ENCODE measurements around the gene DPF3. TPM values are rescaled to one million over a fixed set of nuclear protein-coding genes. Genes with fewer than 3 reads are reported as not detected.

Gene DPF3
- total RNA-seq, 1 experiment from 2014 or later = 0.79 TPM

- no peak overlapping the region for H3K4me3 ChIP-seq
- H3K4me1 ChIP-seq = no peaks in the 10 kb centered on the region
- H3K9me3 ChIP-seq (replicated peaks) = peaks cover 3% of the 10 kb centered on the region; the same call in 1 of the 2 replicates
- H3K27me3 ChIP-seq = peaks cover 4% of the 10 kb centered on the region; the same call in 1 of the 2 replicates
- no peaks in the 10 kb centered on the region for H3K36me3 ChIP-seq
- DNase-seq = no peak
- no peak overlapping the region for H3K27ac ChIP-seq
These were observed 264.4 kb downstream of the DPF3 start for GRCh38 chr14:72629534-72629933.

DNA sequence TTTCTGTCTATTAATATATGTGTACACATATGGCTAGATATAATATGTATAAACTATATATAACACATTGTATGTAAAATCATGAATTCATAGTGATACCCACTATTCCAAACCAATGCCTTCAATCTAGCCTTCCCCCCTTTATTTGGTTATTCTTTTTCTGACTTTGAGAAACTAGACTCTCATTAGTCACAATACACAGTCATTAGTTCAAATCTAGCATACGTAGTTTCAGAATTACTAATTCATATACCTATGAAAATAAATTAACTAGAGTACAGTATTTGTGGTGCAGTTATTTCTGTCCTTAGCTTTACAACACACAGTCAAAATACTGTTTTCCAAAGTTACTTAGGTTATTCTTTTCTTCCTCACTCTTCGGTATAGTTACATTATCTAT, 268.2 kb downstream of the DPF3 start:
- Histone ChIP-seq H3K4me1 (no peaks in the 10 kb centered on the region), H3K27me3 (no peaks in the 10 kb centered on the region), H3K4me3 (no peak overlapping the region)

GRCh38 chr14:72621387-72622065, 272.4 kb downstream of the DPF3 start:
- no peak for DNase-seq
- Histone ChIP-seq H3K4me3 (no peak overlapping the region), H3K4me1 (no peaks in the 10 kb centered on the region), H3K36me3 (no peaks in the 10 kb centered on the region), H3K27ac (no peak overlapping the region), H3K9me3 (replicated peaks) (peaks cover under 1% of the 10 kb centered on the region; the same call in 1 of the 2 replicates), H3K27me3 (no peaks in the 10 kb centered on the region)

More for the DNA sequence above, 268.2 kb downstream of the DPF3 start:
- H3K9me3 ChIP-seq (replicated peaks) = peaks cover 3% of the 10 kb centered on the region; the same call in 1 of the 2 replicates
- H3K27ac ChIP-seq = no peak overlapping the region
- DNase-seq = no peak
- H3K36me3 ChIP-seq = no peaks in the 10 kb centered on the region

DNA sequence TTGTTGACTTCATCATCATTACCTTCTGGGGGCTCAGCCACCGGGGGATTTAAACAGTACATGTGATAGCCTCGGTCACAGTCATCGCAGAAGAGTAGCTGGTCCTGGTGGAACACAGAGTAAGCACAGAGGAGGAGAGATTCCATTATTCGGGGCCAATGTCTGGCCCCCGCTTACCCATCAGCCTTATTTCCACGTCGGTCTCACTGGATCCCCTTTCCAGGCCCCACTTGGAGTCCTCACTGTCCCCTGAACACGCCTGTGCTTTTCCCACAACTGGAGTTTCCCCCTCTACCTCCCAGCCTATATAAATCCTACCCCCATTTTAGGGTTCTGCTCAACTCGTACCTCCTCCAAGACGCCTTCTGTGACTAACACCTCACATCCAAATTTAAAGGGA, 274.0 kb downstream of the DPF3 start:
- H3K4me1 ChIP-seq = no peaks in the 10 kb centered on the region
- H3K36me3 ChIP-seq = no peaks in the 10 kb centered on the region
- DNase-seq = no peak
- H3K27me3 ChIP-seq = no peaks in the 10 kb centered on the region
- no peak overlapping the region for H3K27ac ChIP-seq
- H3K9me3 ChIP-seq (replicated peaks) = no peaks in the 10 kb centered on the region
- no peak overlapping the region for H3K4me3 ChIP-seq

DNA sequence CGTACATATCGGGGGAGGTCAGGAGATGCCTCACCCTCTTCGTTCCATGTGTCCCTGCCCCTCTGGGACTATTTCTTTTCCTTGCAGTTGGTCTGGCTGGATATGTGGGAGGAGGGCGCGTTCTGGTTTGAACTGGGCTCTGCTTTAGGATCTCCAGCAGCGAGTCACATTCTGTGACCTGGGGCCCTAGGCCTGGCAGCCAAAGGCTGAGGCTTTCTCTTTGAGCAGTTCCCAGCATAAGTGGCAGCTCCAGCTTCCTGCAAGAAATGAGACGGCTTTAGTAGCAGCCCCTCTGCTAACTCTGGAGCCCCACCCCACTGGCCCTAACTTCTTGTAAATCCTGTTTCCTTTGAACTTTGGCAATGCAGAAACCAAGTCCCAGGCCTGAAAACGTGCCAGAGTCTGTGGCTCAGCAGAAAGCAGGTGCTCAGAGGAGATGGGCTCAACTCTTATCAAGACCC, 274.8 kb downstream of the DPF3 start:
- Histone ChIP-seq H3K36me3 (no peaks in the 10 kb centered on the region), H3K9me3 (replicated peaks) (no peaks in the 10 kb centered on the region), H3K4me3 (no peak overlapping the region), H3K27me3 (no peaks in the 10 kb centered on the region), H3K27ac (no peak overlapping the region), H3K4me1 (no peaks in the 10 kb centered on the region)
- DNase-seq = no peak

GRCh38 chr14:72618424-72618823, 275.5 kb downstream of the DPF3 start:
- no peaks in the 10 kb centered on the region for H3K36me3 ChIP-seq
- no peak for DNase-seq
- no peak overlapping the region for H3K27ac ChIP-seq
- no peaks in the 10 kb centered on the region for H3K27me3 ChIP-seq
- H3K9me3 ChIP-seq (replicated peaks) = no peaks in the 10 kb centered on the region
- no peaks in the 10 kb centered on the region for H3K4me1 ChIP-seq
- no peak overlapping the region for H3K4me3 ChIP-seq

DNA sequence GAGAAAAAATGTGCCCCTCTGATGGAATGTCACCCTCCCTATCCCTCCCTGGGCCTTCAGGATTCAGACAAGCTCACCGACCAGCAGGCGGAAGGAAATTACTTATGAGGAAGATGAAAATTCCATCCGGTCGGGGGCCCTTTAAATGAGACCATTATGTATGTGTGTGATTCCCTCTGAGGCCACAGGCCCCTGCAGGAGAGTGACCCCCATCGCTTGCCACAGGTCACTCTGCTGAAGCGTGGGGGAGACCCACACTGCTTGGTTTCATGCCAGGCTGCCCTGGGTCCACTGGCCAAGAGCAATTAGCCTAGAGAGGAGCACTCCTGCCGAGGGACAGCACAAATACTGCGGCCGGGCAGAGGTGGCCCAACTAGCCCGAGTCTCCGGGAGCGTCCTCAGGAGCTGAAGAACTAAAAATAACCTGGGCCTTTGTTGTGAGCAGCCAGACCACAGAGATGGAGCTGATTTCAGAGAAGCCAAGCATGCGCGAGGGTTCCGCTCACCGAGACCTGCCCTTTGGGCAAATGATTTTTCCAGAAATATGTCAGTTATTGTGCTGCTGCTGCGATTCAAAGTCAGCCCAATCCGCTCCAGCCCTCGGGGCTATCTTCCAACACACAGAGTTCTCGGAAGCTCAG, 276.4 kb downstream of the DPF3 start:
- DNase-seq = no peak
- H3K27me3 ChIP-seq = no peaks in the 10 kb centered on the region
- H3K9me3 ChIP-seq (replicated peaks) = no peaks in the 10 kb centered on the region
- H3K27ac ChIP-seq = no peak overlapping the region
- H3K36me3 ChIP-seq = no peaks in the 10 kb centered on the region
- no peaks in the 10 kb centered on the region for H3K4me1 ChIP-seq
- H3K4me3 ChIP-seq = no peak overlapping the region

DNA sequence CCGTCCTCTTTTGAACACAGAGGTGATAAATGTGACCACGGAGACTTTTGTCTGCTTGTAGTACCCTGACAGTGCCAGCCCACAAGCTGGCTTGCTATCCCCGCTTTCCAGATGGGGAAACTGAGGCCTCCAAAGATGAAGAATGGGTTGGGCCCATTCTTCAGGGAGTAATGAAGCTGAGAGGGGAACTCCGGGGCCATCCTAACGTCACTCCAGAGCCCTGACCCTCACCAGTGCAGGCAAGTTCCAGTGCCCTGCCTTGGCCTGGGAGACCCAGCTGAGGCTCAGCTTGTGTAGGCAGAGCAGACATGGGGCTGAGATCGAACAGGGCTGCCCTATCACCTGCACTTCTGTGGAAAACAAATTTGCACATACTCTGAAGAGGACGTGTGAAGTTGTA, 277.1 kb downstream of the DPF3 start:
- Histone ChIP-seq H3K27ac (no peak overlapping the region), H3K4me1 (no peaks in the 10 kb centered on the region)

DNA sequence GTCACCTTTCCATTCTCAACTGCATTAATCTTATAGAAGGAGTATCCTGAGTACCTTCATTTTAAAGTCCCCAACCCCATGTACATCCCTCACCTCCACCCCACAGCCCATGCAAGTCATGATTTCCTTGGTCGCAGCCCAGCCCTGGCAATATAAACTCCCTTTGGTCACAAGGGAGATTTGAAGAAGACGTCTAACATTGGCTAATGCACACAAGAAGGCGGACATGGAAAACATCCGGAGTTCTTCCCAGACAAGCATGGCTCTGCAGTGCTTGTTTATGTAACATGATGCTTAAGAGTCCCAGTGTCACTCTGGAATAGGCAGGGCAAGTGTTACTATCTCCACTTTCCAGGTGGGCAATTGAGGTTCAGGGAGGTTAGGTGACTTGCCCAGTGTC, 277.6 kb downstream of the DPF3 start:
- H3K9me3 ChIP-seq (replicated peaks) = no peaks in the 10 kb centered on the region
- no peak overlapping the region for H3K27ac ChIP-seq
- no peak overlapping the region for H3K4me3 ChIP-seq
- H3K27me3 ChIP-seq = no peaks in the 10 kb centered on the region
- no peaks in the 10 kb centered on the region for H3K36me3 ChIP-seq
- DNase-seq = no peak
- H3K4me1 ChIP-seq = no peaks in the 10 kb centered on the region

More for the DNA sequence above, 277.1 kb downstream of the DPF3 start:
- no peak for DNase-seq
- Histone ChIP-seq H3K9me3 (replicated peaks) (no peaks in the 10 kb centered on the region), H3K4me3 (no peak overlapping the region), H3K36me3 (no peaks in the 10 kb centered on the region), H3K27me3 (no peaks in the 10 kb centered on the region)

DNA sequence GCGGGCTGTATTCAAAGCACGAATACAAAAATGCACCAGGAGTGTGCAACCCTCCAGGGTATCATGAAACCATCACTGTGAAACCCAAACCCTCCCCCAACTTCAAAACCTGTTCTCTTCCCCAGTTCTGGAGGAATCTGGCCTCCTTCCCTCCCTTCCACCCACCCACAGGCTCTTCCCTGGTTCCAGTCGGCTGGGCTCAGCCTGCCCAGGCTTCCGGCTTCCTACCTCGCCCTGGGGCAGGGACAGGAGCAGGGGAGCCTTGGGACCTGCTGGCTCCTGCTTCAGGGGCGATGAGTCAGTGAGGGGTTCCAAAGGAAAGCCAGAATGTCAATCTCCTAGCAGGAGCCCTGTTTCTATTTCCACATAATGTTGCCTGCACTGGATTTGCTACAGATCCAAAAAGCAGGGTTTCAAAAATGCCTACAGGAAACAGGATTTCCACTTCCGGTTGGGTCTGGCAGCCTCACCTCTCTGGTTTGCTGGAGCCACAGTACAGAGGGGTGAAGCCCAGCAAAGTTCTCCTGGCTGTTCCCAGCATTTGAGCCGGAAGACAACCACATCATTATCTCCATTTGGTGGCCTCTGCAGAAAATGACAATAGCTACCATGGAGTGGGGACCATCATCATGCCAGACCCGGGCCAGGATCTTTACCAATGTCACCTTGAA, 278.3 kb downstream of the DPF3 start:
- H3K27me3 ChIP-seq = no peaks in the 10 kb centered on the region
- no peaks in the 10 kb centered on the region for H3K36me3 ChIP-seq
- no peaks in the 10 kb centered on the region for H3K4me1 ChIP-seq
- no peak overlapping the region for H3K4me3 ChIP-seq
- H3K27ac ChIP-seq = no peak overlapping the region
- no peak for DNase-seq
- H3K9me3 ChIP-seq (replicated peaks) = no peaks in the 10 kb centered on the region

- no peaks in the 10 kb centered on the region for H3K36me3 ChIP-seq
- no peak overlapping the region for H3K4me3 ChIP-seq
- DNase-seq = no peak
- no peaks in the 10 kb centered on the region for H3K9me3 ChIP-seq (replicated peaks)
- H3K27me3 ChIP-seq = no peaks in the 10 kb centered on the region
- no peak overlapping the region for H3K27ac ChIP-seq
- no peaks in the 10 kb centered on the region for H3K4me1 ChIP-seq
These were observed 278.9 kb downstream of the DPF3 start for GRCh38 chr14:72614891-72615415.

DNA sequence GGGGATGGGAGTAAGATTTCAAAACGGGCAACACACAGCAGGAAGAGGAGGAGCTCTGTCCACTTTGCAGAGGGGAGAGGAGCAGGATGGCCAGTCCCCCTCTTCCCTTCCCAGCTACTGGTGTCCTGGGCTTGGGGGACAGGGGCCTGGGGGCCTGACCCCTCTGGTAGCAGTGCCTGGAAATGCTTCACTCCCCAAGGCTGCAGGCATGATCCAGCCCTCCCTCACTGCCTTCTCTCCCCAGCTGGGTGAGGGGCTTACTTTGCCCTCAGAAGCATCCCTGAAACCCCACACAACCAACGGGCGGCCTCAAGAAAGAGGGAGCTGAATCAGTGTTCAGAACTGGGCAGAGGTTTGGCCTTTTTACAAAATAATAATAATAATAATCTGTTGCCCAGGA, 279.5 kb downstream of the DPF3 start:
- H3K4me1 ChIP-seq = no peaks in the 10 kb centered on the region
- H3K27me3 ChIP-seq = no peaks in the 10 kb centered on the region
- no peak overlapping the region for H3K27ac ChIP-seq
- H3K36me3 ChIP-seq = no peaks in the 10 kb centered on the region
- no peaks in the 10 kb centered on the region for H3K9me3 ChIP-seq (replicated peaks)
- no peak for DNase-seq
- H3K4me3 ChIP-seq = no peak overlapping the region

- Histone ChIP-seq H3K4me1 (no peaks in the 10 kb centered on the region), H3K4me3 (no peak overlapping the region), H3K36me3 (no peaks in the 10 kb centered on the region), H3K27ac (no peak overlapping the region), H3K9me3 (replicated peaks) (no peaks in the 10 kb centered on the region), H3K27me3 (no peaks in the 10 kb centered on the region)
- no peak for DNase-seq
These were observed 280.0 kb downstream of the DPF3 start for GRCh38 chr14:72613975-72614319.

DNA sequence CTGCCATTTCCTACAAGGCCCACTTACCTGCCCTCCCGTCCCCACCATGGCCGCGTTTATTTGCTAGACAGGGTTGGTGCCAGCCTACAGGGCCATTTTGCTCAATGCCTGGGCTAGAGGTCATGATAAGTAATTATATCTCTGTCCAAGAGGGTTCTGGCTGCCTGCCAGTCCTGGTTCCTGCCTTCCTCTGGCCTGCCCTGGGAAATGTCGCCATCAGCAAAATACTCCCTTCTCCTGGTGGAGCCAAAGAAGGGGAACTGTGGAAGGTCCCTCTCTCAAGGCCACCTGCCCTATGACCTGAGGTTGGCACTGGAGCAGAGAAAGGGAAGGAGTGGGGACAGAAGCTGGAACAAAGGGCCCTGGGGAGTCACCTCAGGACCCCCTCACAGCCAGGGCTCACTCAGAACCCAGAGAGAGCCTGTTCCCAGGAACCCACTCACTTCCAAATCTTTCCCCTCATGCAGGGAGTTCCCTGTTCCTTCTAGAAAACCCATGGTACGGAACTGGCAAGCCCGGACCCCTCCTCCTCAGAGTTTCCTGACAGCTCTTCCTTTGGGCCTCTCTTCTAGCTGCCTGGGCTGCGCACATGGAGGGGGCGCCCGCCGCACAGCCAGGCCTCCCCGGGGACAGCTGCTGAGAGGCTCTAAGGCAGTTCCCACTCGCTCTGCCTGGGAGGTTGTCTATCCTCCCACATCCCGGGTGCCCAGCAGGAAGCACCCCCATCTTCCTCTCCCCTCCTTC, 280.5 kb downstream of the DPF3 start:
- Histone ChIP-seq H3K27ac (no peak overlapping the region), H3K9me3 (replicated peaks) (no peaks in the 10 kb centered on the region), H3K27me3 (no peaks in the 10 kb centered on the region), H3K4me1 (no peaks in the 10 kb centered on the region), H3K36me3 (no peaks in the 10 kb centered on the region), H3K4me3 (no peak overlapping the region)
- DNase-seq = no peak

- no peak for DNase-seq
- Histone ChIP-seq H3K27ac (no peak overlapping the region), H3K4me3 (no peak overlapping the region), H3K9me3 (replicated peaks) (no peaks in the 10 kb centered on the region), H3K4me1 (no peaks in the 10 kb centered on the region), H3K27me3 (no peaks in the 10 kb centered on the region), H3K36me3 (no peaks in the 10 kb centered on the region)
These were observed 281.9 kb downstream of the DPF3 start for GRCh38 chr14:72612041-72612440.

Data from SJCRH30 (cell line).